ENCODE measurements around the gene STAT4.

The STAT4 gene

GRCh38 chr2:191174442-191174841, 23.6 kb upstream of the STAT4 start:
- no peak for DNase-seq (ENCODE audit: low spot score)

DNA sequence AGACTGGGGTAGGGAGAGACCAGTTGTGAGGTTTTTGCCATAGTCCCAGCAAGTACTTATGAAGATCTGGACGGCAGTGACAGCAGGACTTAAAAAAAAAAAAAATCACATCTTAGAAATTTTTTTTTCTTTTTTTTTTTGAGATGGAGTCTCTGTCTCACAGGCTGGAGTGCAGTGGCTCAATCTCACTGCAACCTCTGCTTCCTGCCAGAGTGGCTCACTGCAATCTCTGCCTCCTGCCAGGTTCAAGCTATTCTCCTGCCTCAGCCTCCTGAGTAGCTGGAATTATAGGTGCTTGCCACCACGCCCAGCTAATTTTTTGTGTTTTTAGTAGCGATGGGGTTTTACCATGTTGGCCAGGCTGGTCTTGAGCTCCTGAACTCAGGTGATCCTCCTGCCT, 22.4 kb upstream of the STAT4 start:
- DNase-seq (ENCODE audit: low spot score) = no peak

- DNase-seq (ENCODE audit: low spot score) = no peak
These were observed 21.0 kb upstream of the STAT4 start for GRCh38 chr2:191171708-191172355.

DNA sequence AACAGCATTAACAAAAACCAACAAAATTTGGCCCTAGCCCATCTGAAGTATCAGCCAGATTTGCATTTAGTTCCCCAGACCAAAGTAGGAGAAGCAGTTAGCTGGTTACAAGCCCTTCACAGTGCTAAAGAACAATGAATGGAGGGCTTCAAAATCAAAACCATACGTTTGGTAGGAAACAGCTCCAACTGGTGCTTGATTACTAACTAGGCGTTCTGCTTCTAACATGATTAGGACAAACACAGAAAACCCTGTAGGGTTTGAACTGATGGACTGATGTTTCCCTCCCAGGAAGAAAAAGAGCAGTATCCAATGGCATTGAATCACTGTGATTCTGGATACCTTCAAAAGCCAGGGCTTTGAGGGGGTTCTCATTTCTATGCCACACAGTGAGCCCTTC, 20.5 kb upstream of the STAT4 start:
- no peak for DNase-seq (ENCODE audit: low spot score)

DNA sequence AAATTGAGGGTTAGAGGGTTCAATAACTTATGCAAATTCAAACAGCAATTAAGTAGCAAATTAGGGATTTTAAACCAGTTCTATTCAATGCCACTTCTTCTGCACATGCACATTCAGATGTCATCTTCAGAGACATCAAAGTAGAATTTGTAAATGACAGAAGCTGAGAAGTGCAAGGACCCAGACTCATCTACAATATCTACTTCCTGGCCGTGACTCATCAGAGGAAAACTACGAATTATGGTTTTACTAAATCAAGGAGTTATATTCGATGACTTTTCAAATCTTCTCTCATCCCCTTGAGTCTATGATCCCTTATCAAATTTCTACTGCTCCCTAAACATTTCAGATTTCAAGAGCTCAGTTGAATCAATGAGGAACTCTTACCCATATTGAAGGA, 20.0 kb upstream of the STAT4 start:
- no peak for DNase-seq (ENCODE audit: low spot score)

DNA sequence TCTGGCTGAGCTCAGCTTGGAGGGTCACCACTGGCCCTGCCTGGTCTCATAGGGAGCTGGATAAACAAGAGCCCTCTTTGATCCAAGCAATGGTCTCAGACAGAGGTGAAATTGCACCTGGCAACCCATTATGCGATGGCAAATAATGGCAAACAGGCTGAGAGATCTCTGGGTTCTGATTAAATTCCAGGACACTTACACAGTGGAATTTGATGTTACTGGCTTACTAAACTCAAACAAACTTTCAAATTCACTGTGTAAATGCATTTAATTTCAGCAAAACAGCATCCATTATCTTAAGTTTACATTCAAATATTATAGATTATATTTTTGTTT, 19.5 kb upstream of the STAT4 start:
- DNase-seq (ENCODE audit: low spot score) = no peak

GRCh38 chr2:191169456-191170300, 18.9 kb upstream of the STAT4 start:
- DNase-seq (ENCODE audit: low spot score) = no peak

- no peak for DNase-seq (ENCODE audit: low spot score)
These were observed 17.0 kb upstream of the STAT4 start for GRCh38 chr2:191167766-191168165.

GRCh38 chr2:191166756-191167445, 16.1 kb upstream of the STAT4 start:
- DNase-seq (ENCODE audit: low spot score) = no peak

GRCh38 chr2:191166111-191166755, 15.4 kb upstream of the STAT4 start:
- DNase-seq (ENCODE audit: low spot score) = no peak

DNA sequence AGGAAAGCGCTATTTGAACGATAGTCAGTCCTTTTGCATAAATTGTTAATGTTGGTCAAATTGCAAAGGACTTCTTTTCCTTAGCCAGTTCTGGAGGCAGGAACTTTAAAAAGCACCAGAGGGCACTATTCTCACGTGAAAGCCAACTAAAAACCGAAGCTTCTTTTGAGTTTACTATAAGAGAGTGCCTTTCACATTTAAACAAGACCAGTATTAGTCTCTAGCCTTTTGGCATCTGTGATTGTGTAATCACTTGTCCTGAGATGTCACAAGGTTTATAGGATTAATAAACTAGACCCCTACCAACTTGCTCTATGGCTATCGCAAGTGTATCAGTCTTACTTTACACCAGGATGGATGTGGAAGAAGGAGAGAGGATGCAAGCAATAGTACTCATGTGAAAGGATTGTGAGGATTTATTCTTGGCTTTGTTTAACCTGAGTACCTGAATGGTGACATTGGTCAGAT, 14.4 kb upstream of the STAT4 start:
- peak; percentile 26 for DNase-seq (ENCODE audit: low spot score)

GRCh38 chr2:191158747-191159146, 8.0 kb upstream of the STAT4 start:
- DNase-seq (ENCODE audit: low spot score) = no peak

GRCh38 chr2:191158193-191158592, 7.4 kb upstream of the STAT4 start:
- no peak for DNase-seq (ENCODE audit: low spot score)

- DNase-seq (ENCODE audit: low spot score) = peak; percentile 21
These were observed 4.8 kb upstream of the STAT4 start for GRCh38 chr2:191155608-191156071.

DNA sequence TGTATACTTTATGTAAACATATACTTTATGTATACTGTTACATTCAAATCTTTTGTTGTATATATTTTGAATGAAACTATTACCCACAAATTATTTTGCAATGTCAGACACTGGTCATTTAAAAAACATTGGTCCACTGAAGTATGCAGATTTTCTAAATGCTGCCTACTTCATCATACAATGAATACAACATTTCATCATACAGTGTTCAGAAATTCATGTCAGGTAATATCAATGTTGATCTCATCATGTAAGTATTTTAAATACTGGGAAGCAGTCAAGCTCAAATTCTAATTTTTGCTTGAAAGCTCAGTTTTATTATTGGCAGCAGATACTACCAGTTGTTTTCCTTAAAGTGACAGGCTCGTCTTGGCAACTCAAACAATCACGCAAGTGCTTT, 2.9 kb upstream of the STAT4 start:
- DNase-seq (ENCODE audit: low spot score) = no peak

- DNase-seq (ENCODE audit: low spot score) = no peak
These were observed 1.9 kb upstream of the STAT4 start for GRCh38 chr2:191152482-191153240.

DNA sequence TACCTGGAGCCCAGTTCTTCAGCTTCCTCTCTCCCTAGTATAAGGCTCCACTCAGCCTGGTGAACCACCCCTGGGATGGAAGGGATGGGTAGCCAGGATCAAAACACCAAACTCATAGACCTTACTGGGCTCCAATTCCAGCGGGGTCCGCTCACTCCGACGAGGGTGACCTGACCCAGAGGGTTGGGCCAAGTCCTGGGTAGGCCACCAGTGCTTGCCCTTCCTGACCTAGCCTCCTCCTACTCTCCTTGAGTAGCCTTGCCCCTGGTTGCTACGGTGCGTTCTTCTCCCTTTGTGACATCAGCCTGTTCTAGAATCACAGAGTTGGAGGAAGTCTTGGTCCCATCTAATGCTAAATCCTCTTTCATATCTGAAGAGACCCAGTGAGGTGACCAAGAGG, 537 bp upstream of the STAT4 start:
- DNase-seq (ENCODE audit: low spot score) = no peak

DNA sequence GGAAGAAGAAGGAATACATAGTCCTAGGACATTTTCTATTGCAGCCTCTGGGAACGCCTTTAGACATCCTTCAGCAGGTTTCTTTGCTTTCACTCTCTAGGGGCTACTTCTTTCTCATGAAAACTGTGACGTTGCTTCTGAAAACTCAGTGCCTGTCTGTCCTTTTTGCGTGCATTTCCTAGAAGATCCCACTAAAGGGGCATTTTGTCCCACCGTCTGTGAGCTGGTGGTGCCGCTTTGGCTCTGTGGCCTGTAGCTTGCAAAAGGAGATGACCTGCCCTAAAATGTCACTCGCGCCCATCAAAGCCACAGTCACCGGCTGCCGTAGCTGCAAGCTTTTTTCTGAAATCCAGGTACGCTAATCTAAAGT, 579 bp downstream of the STAT4 start:
- no peak for DNase-seq (ENCODE audit: low spot score)

- DNase-seq (ENCODE audit: low spot score) = no peak
These were observed 1.4 kb downstream of the STAT4 start for GRCh38 chr2:191149391-191149790.

DNA sequence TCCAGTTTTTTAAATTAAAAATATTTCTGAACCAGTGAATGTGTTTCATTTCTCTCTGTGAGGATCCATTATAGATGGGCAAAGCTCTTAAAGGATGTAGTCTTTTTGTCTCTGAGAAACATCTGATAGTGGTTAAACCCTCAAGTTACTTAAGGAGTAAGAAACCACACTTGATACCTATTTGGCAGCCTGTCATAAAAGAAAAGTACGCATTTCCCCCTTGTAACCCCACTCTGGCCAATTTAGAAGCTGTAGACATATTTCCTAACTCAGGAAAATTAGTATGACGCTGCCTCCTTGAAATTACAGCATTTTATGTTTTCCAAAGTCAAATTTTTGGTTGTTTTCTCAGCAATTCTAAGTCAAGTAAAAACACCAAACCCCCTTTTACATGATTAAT, 2.0 kb downstream of the STAT4 start:
- DNase-seq (ENCODE audit: low spot score) = no peak

DNA sequence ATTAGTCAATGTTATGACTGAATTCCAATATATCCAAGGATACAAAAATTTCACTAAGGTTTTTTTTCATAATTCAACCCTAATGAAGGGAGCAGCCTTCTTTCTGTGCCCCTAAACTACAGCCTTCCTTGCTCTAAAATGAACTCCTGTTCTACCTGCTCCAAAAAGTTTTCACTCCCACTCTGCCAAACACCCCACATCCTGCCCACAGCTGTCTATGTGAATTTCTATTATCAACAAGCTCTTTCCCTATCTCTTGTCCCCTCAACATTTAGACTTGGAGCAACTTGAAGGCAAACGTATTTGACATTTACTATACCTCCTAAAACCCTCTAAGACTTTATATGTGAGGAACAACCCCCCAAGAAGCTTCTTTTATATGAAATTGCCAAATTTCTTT, 2.5 kb downstream of the STAT4 start:
- DNase-seq (ENCODE audit: low spot score) = no peak

Measured in SK-N-DZ (cell line).